ENCODE results near the gene GDPD4.

The GDPD4 gene

GRCh38 chr11:77205467-77206263, 95.8 kb downstream of the GDPD4 start:
- TF ChIP-seq CTCF (IDR thresholded peaks at IDR 0.05; ENCODE audit: borderline replicate concordance, control extremely low read depth, extremely low read depth, insufficient read depth, missing control alignments) = no peak
- in situ Hi-C loops (cut with MboI; ENCODE audit: low sequenced_read_pairs, unreplicated experiment) = no loop called here
- no peak for DNase-seq (ENCODE audit: low spot score)

- in situ Hi-C loops (cut with MboI; ENCODE audit: low sequenced_read_pairs, unreplicated experiment) = no loop called here
- no peak for DNase-seq (ENCODE audit: low spot score)
- TF ChIP-seq CTCF (IDR thresholded peaks at IDR 0.05; ENCODE audit: borderline replicate concordance, control extremely low read depth, extremely low read depth, insufficient read depth, missing control alignments) = no peak
Observed at GRCh38 chr11:77204754-77205466, 96.6 kb downstream of the GDPD4 start.

GRCh38 chr11:77203901-77204753, 97.4 kb downstream of the GDPD4 start:
- TF ChIP-seq CTCF (IDR thresholded peaks at IDR 0.05; ENCODE audit: borderline replicate concordance, control extremely low read depth, extremely low read depth, insufficient read depth, missing control alignments) = no peak
- in situ Hi-C loops (cut with MboI; ENCODE audit: low sequenced_read_pairs, unreplicated experiment) = no loop called here
- DNase-seq (ENCODE audit: low spot score) = no peak

GRCh38 chr11:77202941-77203900, 98.3 kb downstream of the GDPD4 start:
- in situ Hi-C loops (cut with MboI; ENCODE audit: low sequenced_read_pairs, unreplicated experiment) = no loop called here
- TF ChIP-seq CTCF (IDR thresholded peaks at IDR 0.05; ENCODE audit: borderline replicate concordance, control extremely low read depth, extremely low read depth, insufficient read depth, missing control alignments) = no peak
- DNase-seq (ENCODE audit: low spot score) = no peak

GRCh38 chr11:77201991-77202841, 99.3 kb downstream of the GDPD4 start:
- no peak for DNase-seq (ENCODE audit: low spot score)
- in situ Hi-C loops (cut with MboI; ENCODE audit: low sequenced_read_pairs, unreplicated experiment) = no loop called here
- no peak for TF ChIP-seq CTCF (IDR thresholded peaks at IDR 0.05; ENCODE audit: borderline replicate concordance, control extremely low read depth, extremely low read depth, insufficient read depth, missing control alignments)
